Left renal pelvis (tissue), 4 donors: ENCODE results near the gene OLFM1. TPM values are rescaled to one million over a fixed set of nuclear protein-coding genes. Genes with fewer than 3 reads are reported as not detected.

ENCODE experiments used
- DNase-seq, 4 donors: peaks; one replicate each; pipeline ENCODE4 v3.0.0-alpha.2; 2013; ENCODE audit warnings: low read depth in 4 of 4, low spot score in 3 of 4
- polyA plus RNA-seq, 4 donors: library from polyadenylated mRNA; unstranded; fragments of 120-200 nt; gene quantifications; one replicate each; pipeline ENCODE4 v1.2.1, GENCODE V29; 2013; ENCODE audit not compliant: insufficient read length in 4 of 4

OLFM1 gene
- polyA plus RNA-seq, 4 donors: 3.6 to 15.5 (median 4.3) TPM

- no peak for DNase-seq
Observed at GRCh38 chr9:135075234-135076142, 12.0 kb upstream of the OLFM1 start.

DNA sequence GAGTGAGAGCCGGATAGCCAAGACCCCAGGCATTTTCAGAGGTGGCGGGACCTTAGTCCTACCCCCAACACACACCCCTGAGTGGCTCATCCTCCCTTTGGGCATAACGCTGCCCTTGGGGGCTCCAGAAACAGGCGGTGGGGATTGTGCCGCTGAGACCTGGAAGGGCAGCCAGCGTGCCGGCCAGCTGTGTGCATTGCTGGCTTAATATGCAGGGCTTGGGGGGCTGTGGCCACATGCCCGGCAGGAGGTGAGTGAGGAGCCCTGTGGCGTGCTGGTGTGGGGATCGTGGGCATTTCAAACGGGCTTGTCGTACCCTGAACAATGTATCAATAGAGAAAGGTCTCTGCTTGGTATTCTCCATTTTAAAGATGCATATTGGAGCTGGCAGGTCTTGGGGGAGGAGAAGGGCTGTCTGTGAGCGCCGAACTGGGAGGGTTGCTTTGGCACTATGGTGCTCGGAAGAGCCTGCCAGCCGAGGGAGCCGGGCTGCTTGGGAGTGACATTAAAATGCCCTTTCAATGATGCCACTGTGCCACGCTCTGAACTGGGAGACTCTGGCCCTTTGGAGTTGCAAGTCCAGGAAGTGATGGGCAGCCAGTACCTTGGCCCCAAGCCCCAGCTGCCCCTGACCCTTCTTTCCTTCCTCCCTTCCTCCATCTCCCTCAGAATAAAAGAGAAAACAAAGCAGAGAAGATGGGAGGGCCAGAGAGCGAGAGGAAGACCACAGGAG is 11.2 kb upstream of the OLFM1 start:
- no peak for DNase-seq

DNA sequence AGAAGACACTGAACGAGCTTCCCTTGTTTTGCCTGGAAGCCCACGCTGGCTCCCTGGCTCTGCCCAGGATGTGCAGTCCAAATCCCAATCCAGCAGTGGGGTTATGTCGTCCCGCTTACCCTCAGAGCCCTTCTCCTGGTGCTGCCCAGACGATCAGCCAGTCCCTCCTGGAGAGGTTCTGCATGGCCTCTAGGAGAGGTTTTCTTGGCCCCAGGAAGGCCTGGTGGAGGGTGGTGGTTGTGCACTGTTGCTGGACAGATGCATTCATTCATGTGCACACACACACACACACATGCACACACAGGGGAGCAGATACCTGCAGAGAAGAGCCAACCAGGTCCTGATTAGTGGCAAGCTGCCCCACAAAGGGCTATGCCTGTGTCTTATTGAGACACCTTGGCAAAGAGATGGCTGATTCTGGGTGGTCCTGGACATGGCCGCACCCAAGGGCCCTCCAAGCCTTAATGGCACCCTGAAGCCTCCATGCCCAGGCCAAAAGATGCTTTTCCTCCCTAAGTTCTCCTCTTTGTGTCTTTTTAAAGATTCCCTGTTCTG is 10.5 kb upstream of the OLFM1 start:
- DNase-seq: no peak

DNA sequence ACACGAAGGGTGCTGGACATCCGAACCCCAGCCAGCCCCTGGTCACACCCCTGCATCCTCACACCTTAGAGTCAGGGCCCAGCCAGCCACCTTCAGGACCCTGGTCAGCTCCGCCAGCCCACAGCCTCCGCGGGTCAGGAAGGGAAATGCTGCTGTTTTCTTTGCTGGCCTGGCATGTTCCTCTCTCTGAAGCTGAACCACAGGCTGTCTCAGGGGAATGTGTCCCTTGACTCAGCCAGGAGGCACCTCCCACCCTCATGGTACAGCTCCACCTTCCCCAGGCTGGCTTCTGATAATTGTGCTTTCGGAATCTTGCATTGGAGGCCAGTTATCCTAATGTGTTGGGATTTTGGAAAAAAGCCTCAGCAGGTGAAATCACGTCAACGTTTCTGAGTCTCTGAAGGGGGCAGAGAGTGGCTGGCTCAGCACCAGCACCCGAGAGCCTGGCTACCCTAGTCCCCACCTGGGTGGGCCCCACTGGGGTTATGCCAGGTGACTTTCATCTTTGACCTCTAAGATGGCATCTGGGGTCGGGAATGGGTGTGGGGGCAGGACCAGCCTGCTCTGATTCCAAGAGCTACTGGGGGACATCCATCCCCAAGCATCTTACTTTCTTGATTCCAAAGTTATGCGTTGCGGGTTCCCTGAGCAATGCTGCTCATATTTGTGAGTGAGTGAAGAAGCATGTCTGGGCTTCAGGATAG is 9.8 kb upstream of the OLFM1 start:
- DNase-seq: no peak

DNA sequence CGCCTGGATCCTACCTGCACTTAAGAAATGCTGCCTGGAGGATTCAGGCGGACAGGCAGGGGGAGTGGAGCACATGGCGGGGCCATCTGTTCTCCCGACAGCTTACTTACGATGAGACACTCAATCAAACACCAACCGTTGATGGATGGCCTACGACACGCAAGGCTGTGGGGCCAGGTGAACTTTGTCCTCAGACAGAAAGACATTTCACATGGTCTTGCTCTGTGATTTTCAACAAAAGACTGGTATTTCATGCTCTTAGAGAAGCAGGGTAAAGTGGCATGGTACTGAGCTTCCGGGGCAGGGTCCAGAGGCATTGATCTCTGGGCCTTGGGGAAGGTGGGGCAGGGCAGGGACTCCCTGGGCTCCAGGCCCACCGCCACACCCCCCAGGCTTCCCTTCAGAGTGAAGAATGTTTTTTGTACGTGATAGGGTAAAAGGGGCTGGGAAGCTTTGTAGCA is 9.1 kb upstream of the OLFM1 start:
- no peak for DNase-seq

- DNase-seq: no peak
Observed at GRCh38 chr9:135079018-135079417, 8.4 kb upstream of the OLFM1 start.

DNA sequence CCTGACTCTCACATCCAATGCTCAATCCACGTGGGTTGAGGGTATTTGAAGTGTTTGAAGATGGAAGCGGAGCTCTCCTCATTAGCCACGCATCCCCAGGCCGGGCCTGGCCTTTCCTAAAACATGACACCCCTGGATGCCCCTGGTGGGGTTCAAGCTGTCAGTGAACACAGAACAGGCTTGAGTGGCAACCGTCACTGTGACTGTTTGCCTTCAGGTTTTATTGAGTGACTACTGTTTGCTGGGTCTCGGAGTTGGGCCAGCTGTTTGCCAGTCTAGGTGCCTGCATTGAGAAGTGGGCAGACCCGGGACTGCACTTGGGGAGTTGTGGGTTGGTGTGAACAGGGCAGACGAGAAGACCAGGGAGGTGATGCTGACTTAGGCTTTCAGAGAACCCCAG is 7.8 kb upstream of the OLFM1 start:
- DNase-seq: no peak

DNA sequence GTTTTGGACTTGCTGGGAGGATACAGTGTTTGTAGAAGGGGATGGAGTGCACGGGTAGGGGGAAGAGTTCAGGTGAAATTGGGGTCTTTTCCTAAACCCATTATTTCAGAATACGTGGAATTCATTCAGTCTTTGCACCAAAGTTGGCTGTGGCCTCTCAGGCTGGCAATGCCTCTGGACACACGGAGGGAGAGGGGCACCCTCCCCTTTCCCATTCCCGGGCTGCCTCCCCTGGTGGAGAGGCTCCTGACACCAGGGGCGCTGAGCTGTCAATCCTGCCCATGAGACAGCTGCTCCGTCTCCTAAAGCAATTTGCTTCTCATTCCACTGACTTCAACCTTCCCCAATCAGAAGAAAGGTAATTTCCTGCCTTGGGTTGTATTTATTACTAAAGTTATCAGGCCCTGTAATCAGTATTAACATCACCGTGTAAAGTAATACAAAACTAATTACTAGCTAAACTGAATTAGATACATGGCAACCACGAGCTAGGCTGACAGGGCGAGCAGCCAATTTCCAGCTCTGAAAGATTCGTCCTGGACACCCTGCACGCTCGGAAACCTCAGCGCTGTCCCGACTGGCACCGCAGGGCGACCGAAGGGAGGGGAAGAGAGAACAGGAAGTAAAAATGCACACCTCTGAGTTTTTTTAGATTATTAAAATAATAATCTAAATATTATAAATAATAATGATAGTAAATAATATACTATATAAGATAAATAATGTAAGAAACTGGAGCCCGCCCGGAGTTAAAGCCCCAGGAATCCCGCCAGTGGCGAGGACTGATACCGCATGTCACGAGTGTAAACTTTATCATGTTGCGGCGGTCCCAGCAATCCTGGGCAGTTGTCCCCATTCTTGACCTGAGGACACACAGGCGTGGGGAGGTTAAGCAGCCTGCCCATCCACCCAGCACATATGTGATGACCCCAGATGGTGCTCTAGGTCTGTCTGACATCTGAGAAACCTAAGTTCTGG is 6.9 kb upstream of the OLFM1 start:
- DNase-seq: no peak

DNA sequence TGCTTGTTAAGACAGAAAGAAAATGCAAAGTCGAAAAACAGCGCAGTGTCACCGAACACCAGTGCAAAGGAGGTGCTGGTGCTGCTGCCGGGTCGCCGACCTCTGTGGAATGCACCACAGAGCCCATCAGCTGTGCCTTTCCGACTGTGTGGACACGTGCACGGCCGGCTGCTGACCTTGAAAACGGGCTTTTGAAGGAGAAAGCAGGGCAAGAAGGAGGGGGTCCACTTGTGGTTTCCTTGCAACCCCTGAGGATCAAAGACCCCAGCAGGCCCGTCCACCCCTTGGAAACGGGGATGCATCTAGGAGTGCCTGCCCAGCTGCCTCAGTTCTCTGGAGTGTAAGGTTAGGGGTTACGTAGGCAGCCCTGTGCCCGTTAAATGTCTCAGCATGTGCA is 6.2 kb upstream of the OLFM1 start:
- DNase-seq: no peak

DNA sequence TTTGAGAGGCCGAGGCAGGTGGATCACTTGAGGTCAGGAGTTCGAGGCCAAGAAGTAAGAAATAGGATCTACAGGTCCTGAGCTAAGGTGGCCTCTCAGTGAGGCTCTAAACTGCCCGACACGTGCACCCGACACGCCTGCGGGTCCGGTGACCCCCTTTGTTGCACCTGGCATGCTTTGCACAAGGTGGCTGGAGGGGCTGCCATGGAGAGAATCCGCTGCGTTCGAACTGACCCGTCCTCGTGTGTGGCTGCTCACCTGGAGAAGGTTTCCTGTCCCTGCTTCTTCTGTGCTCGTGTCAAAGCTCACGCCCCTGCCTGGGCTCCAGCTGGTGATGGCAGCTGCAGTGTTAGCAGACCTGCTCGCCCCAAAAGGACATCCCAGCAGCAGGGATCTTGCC is 5.7 kb upstream of the OLFM1 start:
- no peak for DNase-seq

- no peak for DNase-seq
Observed at GRCh38 chr9:135082536-135082935, 4.9 kb upstream of the OLFM1 start.

DNA sequence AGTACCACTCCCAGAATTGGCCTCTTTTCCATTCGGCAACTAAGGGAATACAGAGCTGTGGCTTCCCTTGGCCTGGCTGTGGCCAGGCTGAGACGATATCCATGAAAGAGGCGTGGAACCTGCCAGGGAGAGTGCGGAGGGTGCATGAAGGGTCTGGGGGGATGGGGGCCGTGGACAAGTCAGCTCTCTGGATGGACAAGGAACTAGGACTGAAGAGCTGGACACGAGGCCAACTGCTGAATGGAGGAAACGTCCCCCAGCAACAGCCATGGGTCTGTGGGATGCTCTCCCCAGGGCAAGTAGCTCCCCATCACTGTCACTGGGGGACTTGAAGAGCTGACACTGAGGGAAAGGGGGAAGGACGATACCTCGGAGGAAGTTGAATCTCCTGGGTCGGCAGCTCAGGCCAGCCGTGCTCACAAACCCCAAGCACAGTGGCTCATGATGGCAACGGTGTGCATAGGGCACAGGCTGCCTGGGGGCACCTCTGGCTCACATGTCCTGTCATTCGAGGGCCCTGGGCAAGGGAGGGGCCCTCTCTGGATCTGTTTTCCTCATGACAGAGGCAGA is 4.1 kb upstream of the OLFM1 start:
- no peak for DNase-seq

- no peak for DNase-seq
Observed at GRCh38 chr9:135083831-135084230, 3.6 kb upstream of the OLFM1 start.

DNA sequence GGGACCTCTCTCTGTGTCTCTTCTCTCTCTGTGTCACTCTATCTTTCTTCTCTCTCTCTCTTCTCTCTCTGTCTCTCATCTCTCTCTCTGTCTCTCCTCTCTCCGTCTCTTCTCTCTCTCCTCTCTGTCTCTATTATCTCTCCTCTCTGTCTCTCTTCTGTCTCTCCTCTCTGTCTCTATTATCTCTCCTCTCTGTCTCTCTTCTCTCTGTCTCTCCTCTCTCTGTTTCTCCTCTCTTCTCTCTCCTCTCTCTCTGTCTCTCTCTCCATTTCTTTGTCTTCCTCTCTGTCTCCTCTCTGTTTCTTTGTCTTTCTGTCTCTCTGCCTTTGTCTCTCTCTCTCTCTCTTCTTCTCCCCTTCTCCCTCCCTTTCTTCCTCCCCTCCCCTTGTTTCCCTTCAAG is 3.2 kb upstream of the OLFM1 start:
- no peak for DNase-seq

DNA sequence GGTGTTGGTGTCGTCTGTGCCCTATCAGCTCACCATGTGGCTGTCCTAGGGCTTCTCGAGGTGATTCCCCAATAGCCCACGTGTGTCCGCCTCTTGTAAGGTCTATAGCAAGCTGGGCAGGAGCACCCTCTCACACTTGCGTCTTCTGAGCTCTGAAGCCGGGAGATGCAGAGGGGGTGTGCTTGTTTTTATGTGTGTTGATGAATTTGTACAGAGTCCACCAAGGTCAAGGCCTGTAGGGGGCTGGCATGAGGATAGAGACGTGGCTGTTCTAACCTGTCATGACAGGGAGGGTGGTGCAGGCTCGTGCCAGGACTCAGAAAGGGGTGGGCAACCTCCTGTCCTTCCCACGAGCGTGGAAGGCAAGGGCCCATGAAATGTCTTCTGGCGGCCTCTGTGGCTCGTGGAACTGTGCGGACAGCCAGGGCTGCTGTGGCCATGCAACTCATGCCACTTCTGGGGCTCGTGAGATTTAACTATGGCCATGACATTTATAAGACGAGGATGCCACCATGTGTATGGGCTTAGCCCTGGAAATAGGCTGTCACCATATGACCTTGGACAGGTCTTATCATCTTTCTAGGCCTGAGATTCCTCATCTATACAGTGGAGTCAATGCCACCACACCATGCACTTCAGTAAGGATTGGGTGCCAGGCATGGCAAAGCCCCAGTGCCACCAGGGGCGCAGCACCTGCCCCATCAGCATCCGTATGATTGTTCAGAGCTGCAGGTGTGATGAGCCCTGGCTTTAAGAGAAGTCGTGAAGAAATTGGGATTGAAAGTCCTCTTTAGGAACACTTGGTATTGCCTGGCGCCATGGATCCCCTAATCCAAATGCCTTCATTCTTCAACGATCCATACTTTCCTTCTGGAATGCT is 2.3 kb upstream of the OLFM1 start:
- DNase-seq: no peak

DNA sequence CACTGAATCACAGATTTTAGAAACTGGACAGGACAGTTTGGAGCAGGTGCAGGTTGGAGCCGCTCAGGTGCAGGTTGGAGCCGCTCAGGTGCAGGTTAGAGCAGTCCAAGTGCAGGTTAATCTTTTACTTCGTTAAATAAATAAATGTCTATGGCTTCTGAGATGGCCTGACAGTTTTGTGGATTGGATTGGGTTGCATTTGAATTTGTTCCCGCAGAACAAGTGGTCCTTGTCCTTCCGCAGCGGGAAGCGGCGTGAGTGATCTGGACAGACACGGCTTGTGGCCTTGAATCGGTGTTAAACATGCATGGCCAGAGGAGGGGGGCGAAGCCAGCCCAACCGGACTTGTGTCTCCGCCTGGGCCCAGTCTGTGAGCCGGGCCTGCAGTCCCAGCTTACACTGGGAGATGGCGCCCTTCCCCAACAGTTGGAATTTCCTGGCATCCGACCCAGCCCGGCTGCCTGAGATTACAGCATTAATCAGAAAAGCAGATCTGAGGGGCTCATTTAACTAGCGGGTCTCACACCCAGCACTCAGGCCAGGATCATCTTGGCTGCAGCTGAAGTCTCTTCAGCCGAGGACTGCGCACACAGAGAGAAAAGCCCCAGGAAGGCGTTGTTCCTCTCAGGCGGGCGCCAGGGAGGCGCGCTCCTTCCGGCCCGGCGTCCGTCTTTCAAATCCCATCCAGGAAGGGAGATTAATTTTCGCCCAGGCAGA is 1.5 kb upstream of the OLFM1 start:
- DNase-seq: peak in 3 of 4 donors; percentile 52 to 60 (median 56)

- no peak for DNase-seq
Observed at GRCh38 chr9:135086597-135087488, 625 bp upstream of the OLFM1 start.
